Epithelial cell of prostate (primary cell): Measurements from ENCODE around the gene TYRO3.

Source experiments
- DNase-seq: peaks from one replicate; pipeline ENCODE4 v3.0.0-alpha.2; 2011; ENCODE audit warnings: low read depth, low spot score
- H3K27ac ChIP-seq: fragments of 450-650 bp; 2 replicates; pipeline ENCODE4 v1.5.1; 2017; ENCODE audit warnings: mild to moderate bottlenecking

Gene TYRO3

GRCh38 chr15:41550066-41550775 lies 8.8 kb upstream of the TYRO3 start:
- no peak for DNase-seq
- no peak overlapping the region for H3K27ac ChIP-seq

GRCh38 chr15:41553731-41554130 lies 5.3 kb upstream of the TYRO3 start:
- no peak overlapping the region for H3K27ac ChIP-seq
- no peak for DNase-seq

GRCh38 chr15:41554343-41554742 lies 4.7 kb upstream of the TYRO3 start:
- H3K27ac ChIP-seq: no peak overlapping the region
- DNase-seq: no peak

- no peak for DNase-seq
- no peak overlapping the region for H3K27ac ChIP-seq
These were observed 4.1 kb upstream of the TYRO3 start for GRCh38 chr15:41554915-41555314.

- DNase-seq: no peak
- no peak overlapping the region for H3K27ac ChIP-seq
These were observed 2.3 kb upstream of the TYRO3 start for GRCh38 chr15:41556677-41557076.

GRCh38 chr15:41557673-41558399 lies 1.2 kb upstream of the TYRO3 start:
- peak; percentile 3 for DNase-seq
- H3K27ac ChIP-seq: peak overlapping the region; percentile 31

- DNase-seq: no peak
- H3K27ac ChIP-seq: no peak overlapping the region
These were observed 299 bp downstream of the TYRO3 start for GRCh38 chr15:41559239-41559782.

- no peak for DNase-seq
- H3K27ac ChIP-seq: no peak overlapping the region
These were observed 1.5 kb downstream of the TYRO3 start for GRCh38 chr15:41560572-41560874.

GRCh38 chr15:41561104-41561776 lies 2.2 kb downstream of the TYRO3 start:
- no peak for DNase-seq
- H3K27ac ChIP-seq: no peak overlapping the region

- H3K27ac ChIP-seq: no peak overlapping the region
- no peak for DNase-seq
These were observed 2.7 kb downstream of the TYRO3 start for GRCh38 chr15:41561777-41562145.

- no peak overlapping the region for H3K27ac ChIP-seq
- DNase-seq: no peak
These were observed 3.2 kb downstream of the TYRO3 start for GRCh38 chr15:41562244-41562643.

- DNase-seq: no peak
- no peak overlapping the region for H3K27ac ChIP-seq
These were observed 3.8 kb downstream of the TYRO3 start for GRCh38 chr15:41562784-41563198.

- no peak for DNase-seq
- no peak overlapping the region for H3K27ac ChIP-seq
These were observed 5.4 kb downstream of the TYRO3 start for GRCh38 chr15:41564286-41564959.

GRCh38 chr15:41564960-41565502 lies 6.0 kb downstream of the TYRO3 start:
- no peak overlapping the region for H3K27ac ChIP-seq

GRCh38 chr15:41565702-41566101 lies 6.7 kb downstream of the TYRO3 start:
- no peak for DNase-seq
- H3K27ac ChIP-seq: no peak overlapping the region

More at GRCh38 chr15:41564960-41565502, 6.0 kb downstream of the TYRO3 start:
- no peak for DNase-seq

- DNase-seq: no peak
- no peak overlapping the region for H3K27ac ChIP-seq
These were observed 7.3 kb downstream of the TYRO3 start for GRCh38 chr15:41566121-41566885.

GRCh38 chr15:41567261-41567660 lies 8.2 kb downstream of the TYRO3 start:
- H3K27ac ChIP-seq: no peak overlapping the region
- no peak for DNase-seq

- no peak overlapping the region for H3K27ac ChIP-seq
- DNase-seq: no peak
These were observed 8.8 kb downstream of the TYRO3 start for GRCh38 chr15:41567862-41568261.

- DNase-seq: no peak
- H3K27ac ChIP-seq: no peak overlapping the region
These were observed 9.5 kb downstream of the TYRO3 start for GRCh38 chr15:41568350-41569017.
